ENCODE data around the gene CBX4. TPM values are rescaled to one million over a fixed set of nuclear protein-coding genes. Genes with fewer than 3 reads are reported as not detected.
A peak's percentile ranks its signal among the peaks of the same experiment; 100 is the strongest.

Gene CBX4
- total RNA-seq, 1 donor from 2014 or later, result 20.2 TPM

DNA sequence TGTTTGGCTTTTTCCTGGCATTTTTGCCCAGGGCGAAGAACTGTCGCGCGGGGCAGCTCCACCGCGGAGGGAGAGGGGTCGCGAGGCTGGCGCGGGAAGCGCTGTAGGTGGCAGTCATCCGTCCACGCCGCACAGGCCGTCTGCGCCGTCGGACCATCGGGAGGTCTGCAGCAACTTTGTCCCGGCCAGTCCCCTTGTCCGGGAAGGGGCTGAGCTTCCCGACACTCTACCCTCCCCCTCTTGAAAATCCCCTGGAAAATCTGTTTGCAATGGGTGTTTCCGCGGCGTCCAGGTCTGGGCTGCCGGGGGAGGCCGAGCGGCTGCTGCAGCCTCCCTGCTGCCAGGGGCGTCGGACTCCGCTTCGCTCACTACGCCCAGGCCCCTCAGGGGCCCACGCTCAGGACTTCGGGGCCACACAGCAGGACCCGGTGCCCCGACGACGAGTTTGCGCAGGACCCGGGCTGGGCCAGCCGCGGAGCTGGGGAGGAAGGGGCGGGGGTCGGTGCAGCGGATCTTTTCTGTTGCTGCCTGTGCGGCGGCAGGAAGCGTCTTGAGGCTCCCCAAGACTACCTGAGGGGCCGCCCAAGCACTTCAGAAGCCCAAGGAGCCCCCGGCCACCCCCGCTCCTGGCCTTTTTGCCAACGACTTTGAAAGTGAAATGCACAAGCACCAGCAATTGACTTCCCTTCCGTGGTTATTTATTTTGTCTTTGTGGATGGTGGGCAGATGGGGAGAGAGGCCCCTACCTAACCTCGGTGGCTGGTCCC, 2.3 kb upstream of the CBX4 start:
- Histone ChIP-seq H3K27ac (no peak overlapping the region), H3K9me3 (no peaks in the 10 kb centered on the region), H3K4me3 (no peak overlapping the region), H3K36me3 (no peaks in the 10 kb centered on the region), H3K27me3 (peaks cover 38% of the 10 kb centered on the region), H3K4me1 (peaks cover 54% of the 10 kb centered on the region)
- TF ChIP-seq, protein P1, sequence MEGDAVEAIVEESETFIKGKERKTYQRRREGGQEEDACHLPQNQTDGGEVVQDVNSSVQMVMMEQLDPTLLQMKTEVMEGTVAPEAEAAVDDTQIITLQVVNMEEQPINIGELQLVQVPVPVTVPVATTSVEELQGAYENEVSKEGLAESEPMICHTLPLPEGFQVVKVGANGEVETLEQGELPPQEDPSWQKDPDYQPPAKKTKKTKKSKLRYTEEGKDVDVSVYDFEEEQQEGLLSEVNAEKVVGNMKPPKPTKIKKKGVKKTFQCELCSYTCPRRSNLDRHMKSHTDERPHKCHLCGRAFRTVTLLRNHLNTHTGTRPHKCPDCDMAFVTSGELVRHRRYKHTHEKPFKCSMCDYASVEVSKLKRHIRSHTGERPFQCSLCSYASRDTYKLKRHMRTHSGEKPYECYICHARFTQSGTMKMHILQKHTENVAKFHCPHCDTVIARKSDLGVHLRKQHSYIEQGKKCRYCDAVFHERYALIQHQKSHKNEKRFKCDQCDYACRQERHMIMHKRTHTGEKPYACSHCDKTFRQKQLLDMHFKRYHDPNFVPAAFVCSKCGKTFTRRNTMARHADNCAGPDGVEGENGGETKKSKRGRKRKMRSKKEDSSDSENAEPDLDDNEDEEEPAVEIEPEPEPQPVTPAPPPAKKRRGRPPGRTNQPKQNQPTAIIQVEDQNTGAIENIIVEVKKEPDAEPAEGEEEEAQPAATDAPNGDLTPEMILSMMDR (IDR thresholded peaks at IDR 0.05), result no peak
- intact Hi-C loops (cut with DNase I), result loop anchor here (5.0 kb wide), 1 partner anchor 34 kb away; no protein-coding TSS in a partner anchor
- ATAC-seq (no peak), DNase-seq (no peak)

DNA sequence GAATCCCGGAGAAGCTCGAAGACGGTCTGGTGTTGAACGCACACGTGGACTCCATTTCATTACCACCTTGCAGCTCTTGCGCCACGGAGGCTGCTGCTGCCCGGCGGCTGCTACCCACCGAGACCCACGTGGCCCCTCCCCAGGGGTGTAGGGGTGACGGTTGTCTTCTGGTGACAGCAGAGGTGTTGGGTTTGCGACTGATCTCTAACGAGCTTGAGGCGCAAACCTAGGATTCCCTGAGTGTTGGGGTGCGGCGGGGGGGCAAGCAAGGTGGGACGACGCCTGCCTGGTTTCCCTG, 1.7 kb upstream of the CBX4 start:
- Histone ChIP-seq H3K4me1 (peaks cover 60% of the 10 kb centered on the region), H3K27me3 (peaks cover 38% of the 10 kb centered on the region), H3K36me3 (no peaks in the 10 kb centered on the region), H3K4me3 (no peak overlapping the region), H3K9me3 (no peaks in the 10 kb centered on the region), H3K27ac (no peak overlapping the region)
- DNase-seq, result no peak
- no peak for ATAC-seq
- intact Hi-C loops (cut with DNase I), result loop anchor here (5.0 kb wide), 1 partner anchor 34 kb away; no protein-coding TSS in a partner anchor
- TF ChIP-seq, protein P1 (IDR thresholded peaks at IDR 0.05), result no peak

- intact Hi-C loops (cut with DNase I), result loop anchor here (5.0 kb wide), 1 partner anchor 33 kb away; no protein-coding TSS in a partner anchor
- TF ChIP-seq, protein P1 (IDR thresholded peaks at IDR 0.05), result peak; percentile 25
- Histone ChIP-seq H3K27me3 (peaks cover 38% of the 10 kb centered on the region), H3K9me3 (no peaks in the 10 kb centered on the region), H3K4me1 (peaks cover 61% of the 10 kb centered on the region), H3K4me3 (peak overlapping the region; percentile 5), H3K36me3 (peaks cover under 1% of the 10 kb centered on the region), H3K27ac (peak overlapping the region; percentile 77)
- DNase-seq (peak; percentile 85), ATAC-seq (no peak)
Measured at GRCh38 chr17:79840269-79840988, 1.2 kb upstream of the CBX4 start.

- TF ChIP-seq, protein P1 (IDR thresholded peaks at IDR 0.05), result peak; percentile 13
- no peaks in the 10 kb centered on the region for H3K9me3 ChIP-seq
- H3K27ac ChIP-seq, result peak overlapping the region; percentile 91
- H3K4me1 ChIP-seq, result peaks cover 48% of the 10 kb centered on the region
- H3K36me3 ChIP-seq, result peaks cover 16% of the 10 kb centered on the region
- DNase-seq (peak; percentile 82), ATAC-seq (peak; percentile 1)
- peaks cover 37% of the 10 kb centered on the region for H3K27me3 ChIP-seq
- H3K4me3 ChIP-seq, result peak overlapping the region; percentile 73
- intact Hi-C loops (cut with DNase I), result no loop called here
Measured at GRCh38 chr17:79838522-79839274, 542 bp downstream of the CBX4 start.

DNA sequence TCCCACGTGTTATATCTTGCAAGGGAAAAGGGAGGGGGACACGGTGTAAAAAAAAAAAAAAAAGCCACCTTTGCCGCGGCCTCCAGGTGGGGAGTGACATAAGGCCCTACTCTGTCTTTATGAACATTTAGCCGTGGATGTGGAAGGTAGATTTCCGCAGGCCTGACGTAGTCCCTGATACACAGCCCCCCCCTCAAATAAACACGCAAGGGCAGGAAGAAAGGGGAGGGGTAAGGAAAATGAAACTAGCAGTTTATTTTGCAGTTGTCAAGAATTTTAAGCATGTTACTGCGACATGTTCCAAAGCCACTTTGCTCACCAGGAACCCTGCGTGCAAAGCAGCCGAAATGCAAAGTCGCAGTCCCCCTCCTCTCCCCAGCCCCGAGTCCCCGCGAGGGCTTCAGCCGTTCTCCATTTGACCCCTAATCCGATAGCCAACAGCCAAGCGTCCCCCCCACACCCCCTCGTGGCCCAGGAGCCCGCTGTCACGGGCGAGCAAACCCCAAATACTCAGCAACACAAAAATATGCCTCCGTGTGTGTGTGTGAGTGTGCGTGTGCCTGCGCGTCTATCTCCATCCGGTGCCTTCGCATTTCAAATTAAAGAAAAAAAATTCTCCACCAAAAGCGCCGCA, 1.2 kb downstream of the CBX4 start:
- Histone ChIP-seq H3K4me3 (peak overlapping the region; percentile 73), H3K36me3 (peaks cover 22% of the 10 kb centered on the region), H3K27ac (peak overlapping the region; percentile 91), H3K9me3 (no peaks in the 10 kb centered on the region), H3K4me1 (peaks cover 48% of the 10 kb centered on the region), H3K27me3 (peaks cover 30% of the 10 kb centered on the region)
- ATAC-seq, result no peak
- intact Hi-C loops (cut with DNase I), result no loop called here
- DNase-seq, result no peak
- TF ChIP-seq, protein P1 (IDR thresholded peaks at IDR 0.05), result no peak
